Forelimb muscle (tissue), 1 donor: ENCODE measurements around the gene EXO1. TPM values are rescaled to one million over a fixed set of nuclear protein-coding genes. Genes with fewer than 3 reads are reported as not detected.
"Not testable (repeated sequence)": the region's sequence is repeated elsewhere in the genome, so short reads cannot be mapped to it uniquely, and the experiment has no call there.

Source experiments
- DNase-seq: peaks from one replicate; pipeline ENCODE4 v3.0.0-alpha.2; 2013; ENCODE audit warnings: low read depth
- polyA plus RNA-seq: library from polyadenylated mRNA; unstranded; fragments of 120-200 nt; gene quantifications from one replicate; pipeline ENCODE4 v1.2.1, GENCODE V29; 2013; ENCODE audit not compliant: insufficient read length

Gene EXO1
- polyA plus RNA-seq, 1 donor: 5.0 TPM

- no peak for DNase-seq
Measured at GRCh38 chr1:241836941-241837340, 11.1 kb upstream of the EXO1 start.

DNA sequence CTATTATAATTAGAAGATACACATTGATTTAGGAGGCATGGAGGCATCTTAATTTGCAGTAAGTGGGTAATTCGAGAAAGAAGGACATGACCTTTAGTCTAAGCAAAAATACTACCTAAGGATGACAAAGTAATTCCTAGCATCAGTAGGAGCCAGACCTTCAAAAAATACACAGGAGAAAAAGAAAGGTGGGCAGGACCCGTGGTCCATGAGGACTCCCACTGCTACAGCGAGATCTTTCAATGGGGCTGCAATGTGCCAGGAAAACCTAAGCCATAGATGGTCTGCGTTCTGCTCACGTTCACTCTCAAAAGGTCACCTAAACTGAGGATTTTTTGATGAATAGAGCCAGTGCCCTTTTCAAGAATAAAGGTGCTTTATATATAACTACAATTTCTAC is 10.6 kb upstream of the EXO1 start:
- DNase-seq: no peak

- no peak for DNase-seq
Measured at GRCh38 chr1:241837901-241838300, 10.1 kb upstream of the EXO1 start.

GRCh38 chr1:241838897-241839296 is 9.1 kb upstream of the EXO1 start:
- no peak for DNase-seq

GRCh38 chr1:241839369-241839979 is 8.5 kb upstream of the EXO1 start:
- DNase-seq: no peak

DNA sequence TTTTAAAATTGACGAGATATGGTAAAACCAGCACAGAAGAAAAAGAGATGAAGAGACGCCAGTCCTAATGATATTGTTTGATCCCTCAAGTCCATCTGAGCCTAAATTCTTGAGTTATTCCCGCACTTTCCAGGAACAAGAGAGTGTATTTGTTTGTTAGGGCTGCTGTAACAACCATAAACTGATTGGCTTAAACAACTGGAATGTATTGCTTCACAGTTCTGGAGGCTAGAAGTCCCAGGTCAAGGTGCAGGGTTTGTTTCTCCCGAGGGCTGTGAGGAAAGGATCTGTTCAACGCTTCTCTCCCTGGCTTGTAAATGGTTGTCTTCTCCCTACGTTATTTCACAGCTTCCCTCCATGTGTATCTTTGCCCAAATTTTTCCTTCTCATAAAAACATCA is 7.8 kb upstream of the EXO1 start:
- DNase-seq: no peak

DNA sequence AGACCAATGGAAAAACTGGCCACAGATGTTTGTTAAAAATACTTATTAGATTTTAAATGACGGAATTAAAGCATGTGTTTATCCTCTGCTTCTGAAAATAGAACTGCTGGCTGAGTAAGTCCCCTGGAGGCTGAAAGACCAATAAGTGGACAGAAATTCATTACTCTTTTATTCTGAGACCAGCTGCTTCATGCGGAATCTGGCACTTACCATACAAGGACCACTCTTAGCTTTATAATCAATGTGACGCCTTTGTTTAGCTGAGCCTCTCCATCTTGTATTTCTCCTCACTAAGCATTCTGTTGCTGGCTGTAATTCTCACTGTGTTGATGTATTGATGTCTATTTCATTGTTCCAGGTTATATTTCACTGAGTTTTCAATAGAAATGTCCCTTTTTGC is 6.3 kb upstream of the EXO1 start:
- no peak for DNase-seq

DNA sequence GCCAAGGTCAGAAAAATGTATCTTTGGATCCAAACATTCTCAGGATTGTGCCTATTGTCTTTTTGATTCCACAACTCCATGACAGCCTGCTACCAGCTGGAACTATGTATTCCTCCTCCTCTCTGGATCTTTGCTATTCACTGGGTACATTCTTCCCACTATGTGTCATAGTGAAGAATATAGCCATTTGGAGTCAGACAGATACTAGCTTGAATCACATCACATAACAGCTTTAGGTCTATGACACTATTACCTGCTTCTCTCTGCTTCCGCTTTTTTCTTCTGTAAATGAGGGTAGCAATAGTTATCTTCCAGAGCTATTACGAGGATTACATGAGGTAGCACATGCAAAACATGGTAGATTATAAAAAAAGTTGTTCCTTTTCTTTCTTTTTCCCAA is 5.4 kb upstream of the EXO1 start:
- DNase-seq: no peak

DNA sequence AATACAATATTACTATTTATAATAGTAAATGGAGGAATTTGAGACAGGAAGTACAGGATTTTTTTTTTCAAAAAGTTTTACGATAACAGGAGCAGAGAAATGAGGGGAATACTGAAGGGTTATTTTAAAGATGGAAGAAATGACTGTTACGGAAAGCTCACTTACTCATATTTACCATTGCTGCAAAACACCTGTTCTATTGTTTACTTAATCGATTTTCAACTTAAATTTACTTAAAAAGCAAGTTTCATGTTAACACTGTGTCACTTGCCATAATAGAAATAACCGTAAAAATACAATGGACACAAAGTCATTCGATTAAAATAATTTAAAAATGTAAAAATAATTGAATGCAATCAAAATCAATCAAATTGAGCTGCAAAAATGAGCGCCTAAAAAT is 3.4 kb upstream of the EXO1 start:
- no peak for DNase-seq

DNA sequence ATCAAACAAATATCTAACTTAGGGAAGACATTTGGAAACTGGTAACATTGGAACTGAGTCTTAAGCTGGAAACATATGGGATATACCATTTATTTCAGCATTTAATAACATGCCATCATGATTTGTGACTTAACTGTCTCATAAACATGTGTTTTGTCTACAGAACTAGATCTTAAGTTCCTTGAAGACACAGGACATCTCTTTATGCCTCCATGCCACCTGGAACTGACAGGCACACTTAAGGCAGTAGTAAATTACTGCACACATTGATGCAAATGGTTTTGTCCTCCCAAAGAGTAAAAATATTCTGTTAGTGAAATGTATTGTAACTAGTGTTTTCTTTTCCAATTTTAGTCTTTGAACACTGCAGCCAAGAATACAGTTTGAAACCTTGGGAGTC is 1.6 kb upstream of the EXO1 start:
- no peak for DNase-seq

- no peak for DNase-seq
Measured at GRCh38 chr1:241846862-241847539, 1.0 kb upstream of the EXO1 start.

- DNase-seq: no peak
Measured at GRCh38 chr1:241847540-241847795, 536 bp upstream of the EXO1 start.

DNA sequence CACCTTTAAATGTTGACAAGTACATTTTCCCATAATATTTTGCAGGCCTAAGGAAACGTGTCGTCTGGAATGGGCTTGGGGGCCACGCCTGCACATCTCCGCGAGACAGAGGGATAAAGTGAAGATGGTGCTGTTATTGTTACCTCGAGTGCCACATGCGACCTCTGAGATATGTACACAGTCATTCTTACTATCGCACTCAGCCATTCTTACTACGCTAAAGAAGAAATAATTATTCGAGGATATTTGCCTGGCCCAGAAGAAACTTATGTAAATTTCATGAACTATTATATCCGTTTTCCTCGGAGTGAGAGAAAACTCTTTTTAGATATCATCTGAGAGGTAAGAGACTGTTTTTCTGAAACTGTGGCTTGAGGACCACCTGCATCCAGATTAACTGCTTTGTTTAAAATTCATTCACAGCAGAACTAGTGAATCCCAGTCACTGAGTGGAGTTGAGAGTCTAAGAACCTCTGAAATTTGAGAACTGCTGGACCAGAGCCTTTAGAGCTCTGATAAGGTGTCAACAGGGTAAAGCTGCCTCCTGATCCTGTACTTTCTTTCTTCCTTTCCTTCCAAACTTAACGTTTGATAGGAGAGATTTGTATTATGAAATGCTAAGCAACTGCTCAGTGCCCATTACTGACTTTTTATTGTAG is 811 bp downstream of the EXO1 start:
- DNase-seq: no peak

GRCh38 chr1:241849345-241849695 is 1.3 kb downstream of the EXO1 start:
- DNase-seq: no peak

DNA sequence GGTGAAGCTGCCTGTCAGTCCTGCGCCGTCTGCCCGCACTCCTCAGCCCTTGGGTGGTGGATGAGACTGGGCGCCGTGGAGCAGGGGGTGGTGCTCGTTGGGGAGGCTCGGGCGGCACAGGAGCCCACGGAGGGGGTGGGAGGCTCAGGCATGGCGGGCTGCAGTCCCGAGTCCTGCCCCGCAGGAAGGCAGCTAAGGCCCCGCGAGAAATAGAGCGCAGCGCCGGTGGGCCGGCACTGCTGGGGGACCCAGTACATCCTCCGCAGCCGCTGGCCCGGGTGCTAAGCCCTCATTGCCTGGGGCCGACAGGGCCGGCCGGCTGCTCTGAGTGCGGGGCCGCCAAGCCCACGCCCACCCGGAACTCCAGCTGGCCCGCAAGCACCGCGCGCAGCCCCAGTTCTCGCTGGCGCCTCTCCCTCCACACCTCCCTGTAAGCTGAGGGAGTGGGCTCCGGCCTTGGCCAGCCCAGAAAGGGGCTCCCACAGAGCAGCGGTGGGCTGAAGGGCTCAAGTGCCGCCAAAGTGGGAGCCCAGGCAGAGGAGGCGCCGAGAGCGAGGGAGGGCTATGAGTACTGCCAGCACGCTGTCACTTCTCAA is 7.6 kb downstream of the EXO1 start:
- DNase-seq: not testable (repeated sequence)

DNA sequence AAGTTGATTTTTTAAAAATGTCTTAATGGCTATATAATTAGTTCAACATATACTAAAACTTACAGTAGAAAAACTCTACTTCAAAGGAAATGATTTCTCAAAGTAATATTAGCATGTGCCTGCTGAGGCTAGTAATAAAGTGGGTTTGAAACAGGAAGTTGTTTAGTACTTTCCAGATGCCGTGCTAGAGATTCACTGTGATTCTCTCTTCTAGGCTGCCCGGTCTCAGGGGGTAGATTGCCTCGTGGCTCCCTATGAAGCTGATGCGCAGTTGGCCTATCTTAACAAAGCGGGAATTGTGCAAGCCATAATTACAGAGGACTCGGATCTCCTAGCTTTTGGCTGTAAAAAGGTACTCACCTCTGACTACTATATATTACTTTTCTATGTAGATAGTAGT is 9.1 kb downstream of the EXO1 start:
- no peak for DNase-seq

- no peak for DNase-seq
Measured at GRCh38 chr1:241860922-241861321, 12.9 kb downstream of the EXO1 start.

DNA sequence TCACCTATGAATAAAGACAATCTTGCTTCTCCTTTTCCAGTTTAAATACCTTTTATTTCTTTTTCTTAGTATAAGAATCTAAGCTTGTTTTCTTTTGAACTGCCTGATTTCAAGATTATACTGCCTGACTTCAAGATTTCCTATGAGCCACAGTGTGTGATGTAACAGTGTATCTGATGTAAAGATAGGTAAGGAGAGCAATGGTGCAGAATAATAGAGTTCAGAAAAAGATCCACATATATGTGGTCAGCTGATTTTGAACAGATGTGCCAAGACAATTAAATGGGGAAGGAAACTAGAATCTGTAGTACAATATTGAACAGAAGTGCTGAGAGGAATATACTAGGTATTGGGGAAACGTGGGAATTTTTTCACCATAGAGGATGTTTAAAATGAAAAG is 21.0 kb downstream of the EXO1 start:
- DNase-seq: no peak

GRCh38 chr1:241870336-241870735 is 22.3 kb downstream of the EXO1 start:
- no peak for DNase-seq

GRCh38 chr1:241870746-241871430 is 22.9 kb downstream of the EXO1 start:
- DNase-seq: no peak

- no peak for DNase-seq
Measured at GRCh38 chr1:241881440-241881839, 33.4 kb downstream of the EXO1 start.

GRCh38 chr1:241883159-241883558 is 35.2 kb downstream of the EXO1 start:
- DNase-seq: no peak

- no peak for DNase-seq
Measured at GRCh38 chr1:241888232-241888631, 40.2 kb downstream of the EXO1 start.
